GM20000 (cell line): ENCODE results near the gene AKT1.

Experiments
- DNase-seq: peaks from one replicate; pipeline ENCODE4 v3.0.0; 2012; ENCODE audit warnings: low spot score
- TF ChIP-seq, protein P1 (sequence below): IDR thresholded peaks from 2 replicates; pipeline ENCODE4 v1.5.1; 2012; ENCODE audit warnings: mild to moderate bottlenecking, control low read depth; ENCODE audit errors: extremely low read depth, missing control alignments

The AKT1 gene

DNA sequence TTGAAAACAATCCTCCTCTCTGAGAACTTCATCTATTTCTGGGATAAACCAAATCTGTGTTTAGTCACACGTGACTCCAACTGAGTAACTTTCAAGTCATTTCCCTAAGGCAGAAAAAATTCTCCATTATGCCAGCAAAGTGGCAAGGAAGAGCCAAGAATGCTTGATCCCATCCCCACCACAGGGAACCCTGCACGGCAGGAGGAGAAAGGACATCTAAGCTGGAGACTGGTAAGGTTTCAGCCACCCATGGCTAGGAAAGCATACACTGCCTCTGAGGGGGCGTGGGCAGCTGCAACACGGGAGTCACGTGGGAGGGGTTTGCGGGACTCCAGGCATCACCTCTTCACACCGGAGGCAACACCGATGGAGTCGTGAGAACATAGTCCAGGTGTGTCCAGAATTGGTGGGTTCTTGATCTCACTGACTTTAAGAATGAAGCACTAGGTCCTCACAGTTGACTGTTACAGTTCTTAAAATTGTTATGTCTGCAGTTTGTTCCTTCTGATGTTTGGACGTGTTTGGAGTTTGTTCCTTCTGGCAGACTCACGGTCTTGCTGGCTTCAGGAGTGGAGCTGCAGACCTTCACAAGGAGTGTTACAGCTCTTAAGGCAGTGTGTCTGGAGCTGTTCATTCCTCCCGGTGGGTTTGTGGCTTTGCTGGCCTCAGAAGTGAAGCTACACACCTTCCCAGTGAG lies 45.3 kb downstream of the AKT1 start:
- no peak for DNase-seq
- TF ChIP-seq, protein P1, sequence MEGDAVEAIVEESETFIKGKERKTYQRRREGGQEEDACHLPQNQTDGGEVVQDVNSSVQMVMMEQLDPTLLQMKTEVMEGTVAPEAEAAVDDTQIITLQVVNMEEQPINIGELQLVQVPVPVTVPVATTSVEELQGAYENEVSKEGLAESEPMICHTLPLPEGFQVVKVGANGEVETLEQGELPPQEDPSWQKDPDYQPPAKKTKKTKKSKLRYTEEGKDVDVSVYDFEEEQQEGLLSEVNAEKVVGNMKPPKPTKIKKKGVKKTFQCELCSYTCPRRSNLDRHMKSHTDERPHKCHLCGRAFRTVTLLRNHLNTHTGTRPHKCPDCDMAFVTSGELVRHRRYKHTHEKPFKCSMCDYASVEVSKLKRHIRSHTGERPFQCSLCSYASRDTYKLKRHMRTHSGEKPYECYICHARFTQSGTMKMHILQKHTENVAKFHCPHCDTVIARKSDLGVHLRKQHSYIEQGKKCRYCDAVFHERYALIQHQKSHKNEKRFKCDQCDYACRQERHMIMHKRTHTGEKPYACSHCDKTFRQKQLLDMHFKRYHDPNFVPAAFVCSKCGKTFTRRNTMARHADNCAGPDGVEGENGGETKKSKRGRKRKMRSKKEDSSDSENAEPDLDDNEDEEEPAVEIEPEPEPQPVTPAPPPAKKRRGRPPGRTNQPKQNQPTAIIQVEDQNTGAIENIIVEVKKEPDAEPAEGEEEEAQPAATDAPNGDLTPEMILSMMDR, result no peak

DNA sequence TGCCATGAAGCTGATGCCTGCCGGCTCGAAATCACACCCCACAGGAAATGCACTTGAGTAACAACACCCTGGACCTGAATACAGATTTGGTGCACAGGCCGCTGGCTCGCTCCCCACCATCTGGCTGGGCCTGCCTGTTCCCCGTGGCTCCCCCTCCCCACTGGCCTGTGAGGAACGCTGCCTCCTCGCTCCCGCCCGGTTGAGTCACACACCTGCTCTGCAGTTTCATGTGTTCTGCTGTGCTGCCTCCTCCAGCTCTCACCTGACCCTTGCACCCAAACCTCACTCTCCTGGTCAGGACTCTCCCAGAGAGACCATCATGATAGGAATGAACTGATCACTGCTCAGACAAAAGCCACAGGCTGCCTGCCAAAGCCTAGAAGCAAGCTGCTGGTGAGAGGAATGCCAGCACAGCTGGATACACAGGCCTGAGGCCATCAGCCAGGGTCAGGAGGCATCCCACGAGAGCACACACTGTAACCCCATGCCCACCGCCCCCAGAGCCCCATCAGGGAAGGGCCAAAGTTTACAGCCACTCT lies 46.4 kb downstream of the AKT1 start:
- no peak for DNase-seq
- TF ChIP-seq, protein P1, result no peak

DNA sequence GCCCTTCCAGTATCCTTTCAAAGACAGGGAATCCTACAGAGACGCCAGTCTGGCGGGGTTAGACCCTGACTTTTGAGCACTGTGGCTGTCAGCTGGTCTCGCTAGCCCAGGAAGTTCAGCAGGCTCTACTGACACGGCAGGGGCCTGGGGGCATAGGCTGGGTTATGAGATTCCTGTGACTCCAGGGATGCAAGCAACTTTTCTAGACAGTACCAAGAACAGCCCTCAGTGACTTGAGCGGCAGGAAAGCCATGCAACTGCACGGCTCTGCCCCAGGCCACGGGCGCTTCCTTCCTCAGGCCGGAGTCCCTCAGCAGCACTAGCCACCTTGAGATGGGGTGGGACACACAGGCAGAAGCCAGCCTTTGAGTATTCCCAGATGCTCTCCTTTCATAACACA lies 47.7 kb downstream of the AKT1 start:
- no peak for DNase-seq
- TF ChIP-seq, protein P1, result no peak

DNA sequence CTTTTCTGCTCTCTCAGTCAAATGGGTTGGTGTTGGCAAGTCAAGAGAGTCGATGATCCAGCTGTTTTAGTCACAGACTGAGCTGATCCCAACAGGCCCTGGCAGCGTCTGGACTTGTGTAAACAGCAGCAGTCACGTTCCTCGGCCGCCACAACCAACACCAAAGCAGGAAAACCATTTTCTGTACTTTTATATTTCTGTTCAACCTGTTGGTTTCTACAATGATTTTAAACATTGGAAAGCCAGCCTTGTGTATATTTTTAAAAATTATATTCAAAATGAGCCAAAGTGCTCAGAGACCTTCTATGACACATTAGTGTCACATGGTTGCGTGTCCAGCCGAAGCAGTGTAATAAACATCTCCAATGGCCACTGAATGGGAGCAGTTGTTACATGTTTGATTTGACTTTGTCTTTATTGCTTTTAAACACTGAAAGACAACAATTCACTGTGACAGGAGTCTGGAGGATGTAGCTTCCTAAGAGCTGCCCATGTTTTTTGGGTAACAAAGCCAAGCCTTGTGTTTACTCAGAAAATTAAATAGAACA lies 48.5 kb downstream of the AKT1 start:
- DNase-seq, result no peak
- TF ChIP-seq, protein P1, result no peak

DNA sequence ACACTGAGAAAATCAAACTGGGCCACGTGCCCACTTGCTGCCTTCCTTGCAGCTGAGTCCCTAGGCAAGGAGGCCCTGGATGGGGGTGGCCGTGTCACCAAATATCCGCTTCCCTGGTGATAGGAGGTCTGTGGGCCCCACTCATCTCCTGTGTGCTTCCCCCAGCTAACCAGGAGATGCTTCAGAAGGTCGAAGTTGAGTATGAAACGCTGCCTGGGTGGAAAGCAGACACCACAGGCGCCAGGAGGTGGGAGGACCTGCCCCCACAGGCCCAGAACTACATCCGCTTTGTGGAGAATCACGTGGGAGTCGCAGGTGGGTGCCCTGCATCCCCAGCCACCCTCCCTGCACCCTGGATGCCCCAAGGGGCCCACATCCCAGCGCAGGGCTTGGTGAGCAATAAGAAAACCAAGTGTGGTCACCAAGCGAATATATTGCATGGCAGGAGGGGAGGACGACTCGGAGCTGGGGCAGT lies 49.4 kb downstream of the AKT1 start:
- TF ChIP-seq, protein P1, result no peak
- DNase-seq, result no peak

DNA sequence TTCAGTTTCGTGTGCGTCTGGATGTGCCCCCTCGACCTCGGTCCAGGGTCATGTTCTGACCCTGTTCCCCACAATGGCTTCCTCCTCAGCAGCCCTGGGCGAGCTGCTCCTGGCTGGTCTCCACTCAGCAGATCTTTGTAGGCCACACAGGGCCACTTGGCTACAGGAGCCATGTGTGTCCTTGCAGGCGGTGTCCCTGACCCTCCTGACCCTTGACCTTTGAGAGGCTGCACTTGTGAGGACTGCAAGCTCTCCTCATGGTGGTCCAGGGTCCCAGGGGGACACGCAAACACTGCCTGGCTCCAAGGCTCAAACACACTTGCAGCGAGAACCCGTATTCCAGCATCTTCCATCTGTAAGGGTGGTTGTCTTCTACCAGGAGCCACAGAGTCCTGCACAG lies 50.1 kb downstream of the AKT1 start:
- no peak for DNase-seq
- TF ChIP-seq, protein P1, result no peak

DNA sequence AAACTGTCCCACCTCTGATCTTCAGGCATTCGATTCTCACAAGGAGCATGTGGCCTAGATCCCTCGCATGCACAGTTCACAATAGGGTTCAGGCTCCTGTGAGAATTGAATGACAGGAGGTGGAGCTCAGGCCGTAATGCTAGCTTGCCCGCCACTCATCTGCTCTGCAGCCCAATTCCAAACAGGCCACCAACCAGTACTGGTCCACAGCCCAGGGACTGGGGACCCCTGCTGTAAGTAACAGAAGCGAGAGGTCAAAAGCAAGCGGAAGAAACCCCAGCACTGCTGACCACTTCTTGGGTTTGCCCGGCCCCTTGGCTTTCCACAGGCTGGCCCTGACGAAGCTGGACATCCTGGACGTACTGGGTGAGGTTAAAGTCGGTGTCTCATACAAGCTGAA lies 51.1 kb downstream of the AKT1 start:
- no peak for DNase-seq
- TF ChIP-seq, protein P1, result no peak
